Gastroesophageal sphincter (tissue), 3 donors: Measurements from ENCODE around the gene TRAF2.

Source experiments
- EP300 ChIP-seq: sonication (generic); formaldehyde crosslinking; IDR thresholded peaks from one replicate; pipeline ENCODE4 v1.6.1; 2017; ENCODE audit warnings: antibody characterized with exemption, mild to moderate bottlenecking
- POLR2A ChIP-seq, 2 donors: fragments of 450-650 bp; IDR thresholded peaks; one replicate each; pipeline ENCODE4 v1.6.1; 2017; ENCODE audit warnings: antibody characterized with exemption in 2 of 2, mild to moderate bottlenecking in 2 of 2, moderate library complexity in 1 of 2
- POLR2AphosphoS5 ChIP-seq: sonication (generic); formaldehyde crosslinking; IDR thresholded peaks from one replicate; pipeline ENCODE4 v1.6.1; 2017; ENCODE audit warnings: antibody characterized with exemption
- TF ChIP-seq, protein P1 (sequence below), 4 experiments: fragments of 200-600 bp in 2 of 4; fragments of 450-650 bp in 2 of 4; sonication (generic) in 1 of 4; IDR thresholded peaks; one replicate each; pipeline ENCODE4 v1.5.1; 2017 to 2019; ENCODE audit warnings: antibody characterized with exemption in 4 of 4, mild to moderate bottlenecking in 2 of 4, moderate library complexity in 2 of 4

DNA sequence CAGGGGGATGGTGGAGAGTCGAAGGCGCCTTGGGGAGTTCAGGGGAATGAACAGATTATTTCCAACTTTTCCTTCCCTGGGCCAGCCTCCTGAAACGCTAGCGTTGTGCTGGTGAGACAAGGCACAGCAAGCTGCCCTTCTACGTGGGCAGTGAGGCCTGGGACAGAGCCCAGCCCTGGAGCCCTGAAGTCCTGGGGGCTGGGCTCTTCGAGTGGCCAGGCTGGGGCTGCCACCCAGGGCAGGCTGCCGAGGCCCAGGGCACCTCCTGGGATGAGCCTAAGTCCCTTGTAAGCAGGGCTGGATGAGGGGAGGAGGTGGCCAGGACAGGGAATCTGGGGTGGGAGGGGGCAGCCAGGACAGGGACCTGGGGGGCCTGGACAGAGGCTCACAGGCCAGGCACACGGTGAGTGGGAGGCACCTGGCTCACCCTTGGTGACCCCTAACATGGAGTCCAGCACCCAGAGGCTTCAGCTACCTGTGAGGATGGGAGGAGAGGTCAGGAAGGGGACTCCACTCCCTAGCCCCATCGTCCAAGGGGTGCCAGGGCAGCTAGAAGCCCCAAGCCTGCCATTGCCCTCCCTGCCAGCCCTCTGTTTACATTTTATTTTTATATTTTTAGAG lies 64.5 kb downstream of the TRAF2 start:
- TF ChIP-seq, protein P1, sequence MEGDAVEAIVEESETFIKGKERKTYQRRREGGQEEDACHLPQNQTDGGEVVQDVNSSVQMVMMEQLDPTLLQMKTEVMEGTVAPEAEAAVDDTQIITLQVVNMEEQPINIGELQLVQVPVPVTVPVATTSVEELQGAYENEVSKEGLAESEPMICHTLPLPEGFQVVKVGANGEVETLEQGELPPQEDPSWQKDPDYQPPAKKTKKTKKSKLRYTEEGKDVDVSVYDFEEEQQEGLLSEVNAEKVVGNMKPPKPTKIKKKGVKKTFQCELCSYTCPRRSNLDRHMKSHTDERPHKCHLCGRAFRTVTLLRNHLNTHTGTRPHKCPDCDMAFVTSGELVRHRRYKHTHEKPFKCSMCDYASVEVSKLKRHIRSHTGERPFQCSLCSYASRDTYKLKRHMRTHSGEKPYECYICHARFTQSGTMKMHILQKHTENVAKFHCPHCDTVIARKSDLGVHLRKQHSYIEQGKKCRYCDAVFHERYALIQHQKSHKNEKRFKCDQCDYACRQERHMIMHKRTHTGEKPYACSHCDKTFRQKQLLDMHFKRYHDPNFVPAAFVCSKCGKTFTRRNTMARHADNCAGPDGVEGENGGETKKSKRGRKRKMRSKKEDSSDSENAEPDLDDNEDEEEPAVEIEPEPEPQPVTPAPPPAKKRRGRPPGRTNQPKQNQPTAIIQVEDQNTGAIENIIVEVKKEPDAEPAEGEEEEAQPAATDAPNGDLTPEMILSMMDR (IDR thresholded peaks at IDR 0.05) = no peak
- TF ChIP-seq POLR2AphosphoS5 (no peak), POLR2A (IDR thresholded peaks at IDR 0.05) (no peak), EP300 (no peak)
